DND-41 (cell line): Measurements from ENCODE around the gene SHISA6.

Experiments used
- ATAC-seq: fragments of 200-7000 bp; cut with Tn5 transposase; 3 replicates; pipeline ENCODE4 v1.9.1; 2021; ENCODE audit warnings: low read depth; ENCODE audit not compliant: insufficient read depth
- DNase-seq: peaks from one replicate; pipeline ENCODE4 v3.0.0-alpha.2; 2020
- H2AFZ ChIP-seq: 2 replicates; pipeline ENCODE4 v1.6.0; 2012; ENCODE audit warnings: low read depth, low read length
- H3K27ac ChIP-seq: 2 replicates; pipeline ENCODE4 v1.5.1; 2012; ENCODE audit warnings: low read length, inconsistent platforms
- H3K27me3 ChIP-seq: fragments of 200-600 bp; sonication (generic); 2 replicates; pipeline ENCODE4 v1.6.0; 2012; ENCODE audit warnings: low read length, mild to moderate bottlenecking, inconsistent platforms; ENCODE audit not compliant: insufficient read depth, poor library complexity
- H3K36me3 ChIP-seq: 2 replicates; pipeline ENCODE4 v1.5.1; 2012; ENCODE audit warnings: low read length, inconsistent platforms; ENCODE audit not compliant: insufficient read depth
- H3K4me1 ChIP-seq: 2 replicates; pipeline ENCODE4 v1.5.1; 2012; ENCODE audit warnings: mild to moderate bottlenecking, low read length; ENCODE audit not compliant: insufficient read depth
- H3K4me2 ChIP-seq: 2 replicates; pipeline ENCODE4 v1.6.0; 2012; ENCODE audit warnings: mild to moderate bottlenecking, moderate library complexity, low read length, inconsistent platforms; ENCODE audit not compliant: insufficient read depth
- H3K4me3 ChIP-seq, 2 experiments: fragments of 200-600 bp in 1 of 2; shearing (Covaris generic) in 1 of 2; 2 replicates each; pipeline ENCODE4 v1.5.1; 2012 to 2016; ENCODE audit warnings: inconsistent platforms in 2 of 2, low read length in 2 of 2, mild to moderate bottlenecking in 2 of 2, low read depth in 1 of 2, moderate library complexity in 1 of 2
- H3K79me2 ChIP-seq: 2 replicates; pipeline ENCODE4 v1.6.0; 2012; ENCODE audit warnings: low read length, inconsistent platforms; ENCODE audit not compliant: insufficient read depth
- H3K9ac ChIP-seq: 2 replicates; pipeline ENCODE4 v1.6.0; 2012; ENCODE audit warnings: low read depth, mild to moderate bottlenecking, inconsistent platforms, low read length, moderate library complexity
- H3K9me3 ChIP-seq: 2 replicates; pipeline ENCODE4 v1.5.1; 2012; ENCODE audit warnings: low read length, moderate library complexity, mild to moderate bottlenecking, inconsistent platforms; ENCODE audit not compliant: insufficient read depth, severe bottlenecking
- H4K20me1 ChIP-seq: 2 replicates; pipeline ENCODE4 v1.6.0; 2012; ENCODE audit warnings: low read length; ENCODE audit not compliant: insufficient read depth
- EZH2 ChIP-seq: IDR thresholded peaks from 3 replicates; pipeline ENCODE4 v1.6.1; 2012; ENCODE audit warnings: borderline replicate concordance, low read depth, mild to moderate bottlenecking, moderate library complexity, low read length, inconsistent platforms; ENCODE audit not compliant: severe bottlenecking
- TF ChIP-seq, protein P1 (sequence below): IDR thresholded peaks from 2 replicates; pipeline ENCODE4 v1.5.1; 2012; ENCODE audit warnings: borderline replicate concordance, low read length, moderate library complexity, mild to moderate bottlenecking; ENCODE audit not compliant: poor library complexity, severe bottlenecking; ENCODE audit errors: extremely low read depth

Gene SHISA6

DNA sequence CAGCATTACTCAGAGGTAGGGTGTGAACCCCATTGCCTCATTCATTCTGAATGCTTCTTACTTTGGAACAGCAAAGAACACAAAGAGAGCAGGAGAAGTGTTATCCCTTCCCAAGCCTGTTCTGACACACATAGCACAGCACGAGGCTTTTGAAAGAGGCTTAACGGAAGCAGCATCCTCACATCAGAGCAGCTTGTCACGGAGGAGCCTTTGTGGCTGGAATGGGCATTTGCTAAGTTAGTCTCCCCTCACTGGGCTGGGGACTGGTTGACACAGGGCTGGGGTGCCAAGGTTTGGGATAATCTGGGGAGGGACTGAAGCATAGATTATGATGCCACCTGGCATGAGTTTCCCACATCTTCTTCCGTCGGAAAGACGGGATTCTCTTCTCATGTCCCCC is 189.7 kb downstream of the SHISA6 start:
- Histone ChIP-seq H2AFZ (no peak overlapping the region), H3K27ac (no peak overlapping the region), H3K4me1 (no peaks in the 10 kb centered on the region), H3K27me3 (no peaks in the 10 kb centered on the region), H3K36me3 (no peaks in the 10 kb centered on the region), H3K4me2 (no peak overlapping the region), H3K9me3 (peaks cover under 1% of the 10 kb centered on the region), H3K4me3 (no peak overlapping the region), H4K20me1 (no peaks in the 10 kb centered on the region), H3K79me2 (no peaks in the 10 kb centered on the region), H3K9ac (no peak overlapping the region)
- DNase-seq = no peak
- TF ChIP-seq EZH2 = no peak
- TF ChIP-seq, protein P1, sequence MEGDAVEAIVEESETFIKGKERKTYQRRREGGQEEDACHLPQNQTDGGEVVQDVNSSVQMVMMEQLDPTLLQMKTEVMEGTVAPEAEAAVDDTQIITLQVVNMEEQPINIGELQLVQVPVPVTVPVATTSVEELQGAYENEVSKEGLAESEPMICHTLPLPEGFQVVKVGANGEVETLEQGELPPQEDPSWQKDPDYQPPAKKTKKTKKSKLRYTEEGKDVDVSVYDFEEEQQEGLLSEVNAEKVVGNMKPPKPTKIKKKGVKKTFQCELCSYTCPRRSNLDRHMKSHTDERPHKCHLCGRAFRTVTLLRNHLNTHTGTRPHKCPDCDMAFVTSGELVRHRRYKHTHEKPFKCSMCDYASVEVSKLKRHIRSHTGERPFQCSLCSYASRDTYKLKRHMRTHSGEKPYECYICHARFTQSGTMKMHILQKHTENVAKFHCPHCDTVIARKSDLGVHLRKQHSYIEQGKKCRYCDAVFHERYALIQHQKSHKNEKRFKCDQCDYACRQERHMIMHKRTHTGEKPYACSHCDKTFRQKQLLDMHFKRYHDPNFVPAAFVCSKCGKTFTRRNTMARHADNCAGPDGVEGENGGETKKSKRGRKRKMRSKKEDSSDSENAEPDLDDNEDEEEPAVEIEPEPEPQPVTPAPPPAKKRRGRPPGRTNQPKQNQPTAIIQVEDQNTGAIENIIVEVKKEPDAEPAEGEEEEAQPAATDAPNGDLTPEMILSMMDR = no peak
- no peak for ATAC-seq

DNA sequence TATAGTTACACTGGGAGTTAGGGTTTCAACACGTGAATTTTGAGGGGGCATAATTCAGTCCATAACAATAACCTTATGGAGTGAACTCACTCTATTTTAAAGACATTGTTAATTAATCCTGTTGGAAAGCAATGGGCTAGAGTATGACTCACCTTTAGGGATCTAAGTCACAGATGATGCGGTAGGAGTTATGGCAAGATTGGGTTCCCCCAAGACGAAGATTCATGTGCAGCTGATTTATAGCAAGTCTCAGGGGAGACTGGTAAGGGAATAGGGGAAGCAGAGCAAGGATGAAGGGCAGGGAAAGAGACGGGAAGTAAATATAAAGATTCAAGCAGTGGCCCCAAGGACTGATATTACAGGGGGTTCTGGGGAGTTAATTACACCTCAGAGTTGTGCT is 197.7 kb downstream of the SHISA6 start:
- Histone ChIP-seq H3K9ac (no peak overlapping the region), H3K9me3 (no peaks in the 10 kb centered on the region)
- TF ChIP-seq, protein P1 = no peak
- no peak for TF ChIP-seq EZH2

DNA sequence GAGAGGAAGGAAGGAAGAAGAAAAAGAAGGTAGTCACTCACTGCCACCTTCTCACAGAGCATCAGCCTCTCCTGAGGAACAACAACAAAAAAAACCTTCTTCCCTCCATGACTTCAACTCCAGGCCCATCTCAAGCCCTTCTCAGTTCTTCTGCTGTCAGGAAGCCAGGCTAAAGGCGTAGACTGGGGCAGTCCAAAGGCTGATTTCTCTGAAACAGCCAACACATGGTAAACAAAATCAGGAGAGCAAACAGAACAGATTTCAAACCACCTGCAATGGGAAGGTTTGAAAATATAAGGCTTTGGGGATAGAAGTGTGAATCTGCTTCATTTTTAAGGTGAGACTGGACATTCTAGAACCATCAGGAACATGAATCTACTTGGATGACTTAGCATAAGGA is 200.0 kb downstream of the SHISA6 start:
- DNase-seq = no peak
- H3K27ac ChIP-seq = no peak overlapping the region
- no peaks in the 10 kb centered on the region for H3K36me3 ChIP-seq
- no peaks in the 10 kb centered on the region for H3K27me3 ChIP-seq
- H3K4me3 ChIP-seq = no peak overlapping the region
- no peaks in the 10 kb centered on the region for H3K79me2 ChIP-seq
- H3K9ac ChIP-seq = no peak overlapping the region
- no peaks in the 10 kb centered on the region for H3K9me3 ChIP-seq
- no peak for ATAC-seq
- H2AFZ ChIP-seq = no peak overlapping the region
- TF ChIP-seq, protein P1 = no peak
- TF ChIP-seq EZH2 = no peak
- no peaks in the 10 kb centered on the region for H4K20me1 ChIP-seq
- H3K4me1 ChIP-seq = no peaks in the 10 kb centered on the region
- H3K4me2 ChIP-seq = no peak overlapping the region

More for the DNA sequence above, 197.7 kb downstream of the SHISA6 start:
- Histone ChIP-seq H3K4me3 (no peak overlapping the region), H3K4me2 (no peak overlapping the region), H3K4me1 (no peaks in the 10 kb centered on the region), H2AFZ (no peak overlapping the region), H3K27me3 (no peaks in the 10 kb centered on the region), H4K20me1 (no peaks in the 10 kb centered on the region), H3K27ac (no peak overlapping the region), H3K36me3 (no peaks in the 10 kb centered on the region), H3K79me2 (no peaks in the 10 kb centered on the region)
- DNase-seq (no peak), ATAC-seq (no peak)

DNA sequence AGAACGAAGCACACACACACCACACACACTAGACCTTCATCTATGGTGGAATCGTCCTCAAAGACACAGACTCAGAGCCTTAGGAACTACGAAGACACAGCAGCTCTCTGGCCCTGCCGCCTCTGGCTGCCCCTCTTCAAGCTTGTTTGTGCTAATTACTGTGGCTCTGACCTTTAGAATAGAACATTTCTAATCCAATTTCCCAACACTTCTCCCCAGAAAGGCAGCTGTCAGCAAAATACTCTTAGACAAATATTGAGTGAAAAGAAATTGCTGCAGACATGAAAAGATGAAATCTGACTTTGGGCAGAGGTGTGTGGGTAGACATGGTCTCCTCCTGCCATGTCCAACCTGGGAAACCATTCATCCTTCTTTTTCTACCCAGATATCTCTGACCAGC is 205.3 kb downstream of the SHISA6 start:
- H3K27ac ChIP-seq = no peak overlapping the region
- no peaks in the 10 kb centered on the region for H3K9me3 ChIP-seq
- no peaks in the 10 kb centered on the region for H3K79me2 ChIP-seq
- DNase-seq (no peak), ATAC-seq (no peak)
- no peaks in the 10 kb centered on the region for H3K36me3 ChIP-seq
- H3K27me3 ChIP-seq = no peaks in the 10 kb centered on the region
- no peak overlapping the region for H3K4me3 ChIP-seq
- H3K9ac ChIP-seq = no peak overlapping the region
- TF ChIP-seq, protein P1 = no peak
- TF ChIP-seq EZH2 = no peak
- H2AFZ ChIP-seq = no peak overlapping the region
- no peak overlapping the region for H3K4me2 ChIP-seq
- no peaks in the 10 kb centered on the region for H3K4me1 ChIP-seq
- no peaks in the 10 kb centered on the region for H4K20me1 ChIP-seq
